Activated T-cell treated with anti-CD3 and anti-CD28 coated beads for 4 hours (primary cell): Measurements from ENCODE around the gene SYTL4.
A peak's percentile ranks its signal among the peaks of the same experiment; 100 is the strongest.

ENCODE experiments used
- DNase-seq: peaks from one replicate; pipeline ENCODE4 v3.0.0-alpha.2; 2020

SYTL4 gene

GRCh38 chrX:100687546-100687945 lies 44.4 kb downstream of the SYTL4 start:
- no peak for DNase-seq

- DNase-seq: peak; percentile 13
Observed at GRCh38 chrX:100687128-100687527, 44.8 kb downstream of the SYTL4 start.

- DNase-seq: no peak
Observed at GRCh38 chrX:100685997-100686305, 46.0 kb downstream of the SYTL4 start.

- peak; percentile 50 for DNase-seq
Observed at GRCh38 chrX:100685284-100685996, 46.5 kb downstream of the SYTL4 start.

- DNase-seq: no peak
Observed at GRCh38 chrX:100682939-100683338, 49.0 kb downstream of the SYTL4 start.

GRCh38 chrX:100681599-100681998 lies 50.3 kb downstream of the SYTL4 start:
- DNase-seq: no peak

GRCh38 chrX:100680756-100681155 lies 51.2 kb downstream of the SYTL4 start:
- no peak for DNase-seq

GRCh38 chrX:100677611-100678181 lies 54.2 kb downstream of the SYTL4 start:
- no peak for DNase-seq

GRCh38 chrX:100674705-100675104 lies 57.2 kb downstream of the SYTL4 start:
- DNase-seq: no peak

- DNase-seq: no peak
Observed at GRCh38 chrX:100673397-100673953, 58.4 kb downstream of the SYTL4 start.

GRCh38 chrX:100672966-100673365 lies 59.0 kb downstream of the SYTL4 start:
- DNase-seq: no peak

GRCh38 chrX:100663642-100664041 lies 68.3 kb downstream of the SYTL4 start:
- DNase-seq: no peak

GRCh38 chrX:100662796-100663195 lies 69.1 kb downstream of the SYTL4 start:
- DNase-seq: no peak

- DNase-seq: no peak
Observed at GRCh38 chrX:100662170-100662569, 69.8 kb downstream of the SYTL4 start.

- DNase-seq: no peak
Observed at GRCh38 chrX:100659431-100660137, 72.3 kb downstream of the SYTL4 start.

- no peak for DNase-seq
Observed at GRCh38 chrX:100658941-100659381, 73.0 kb downstream of the SYTL4 start.

- no peak for DNase-seq
Observed at GRCh38 chrX:100654261-100654660, 77.7 kb downstream of the SYTL4 start.

GRCh38 chrX:100652266-100652665 lies 79.7 kb downstream of the SYTL4 start:
- no peak for DNase-seq

- no peak for DNase-seq
Observed at GRCh38 chrX:100650841-100651240, 81.1 kb downstream of the SYTL4 start.

GRCh38 chrX:100649550-100650356 lies 82.2 kb downstream of the SYTL4 start:
- DNase-seq: no peak

- DNase-seq: no peak
Observed at GRCh38 chrX:100648458-100649417, 83.2 kb downstream of the SYTL4 start.

- no peak for DNase-seq
Observed at GRCh38 chrX:100647739-100648138, 84.2 kb downstream of the SYTL4 start.
